Bronchial epithelial cell (primary cell): Measurements from ENCODE around the gene PLPP7. TPM values are rescaled to one million over a fixed set of nuclear protein-coding genes. Genes with fewer than 3 reads are reported as not detected.

Source experiments
- DNase-seq: peaks from one replicate; pipeline ENCODE4 v3.0.0-alpha.2; 2010; ENCODE audit warnings: low read depth
- FAIRE-seq: peaks from 2 replicates; lab custom pipeline; 2011; peaks lifted over from hg19 to GRCh38; lab: Jason Lieb, UNC
- H3K27me3 ChIP-seq: 2 replicates; pipeline ENCODE4 v1.5.1; 2011; ENCODE audit warnings: low read length; ENCODE audit not compliant: control insufficient read depth, insufficient read depth
- H3K36me3 ChIP-seq: 2 replicates; pipeline ENCODE4 v1.5.1; 2011; ENCODE audit warnings: low read length; ENCODE audit not compliant: control insufficient read depth, insufficient read depth
- H3K4me3 ChIP-seq: 2 replicates; pipeline ENCODE4 v1.5.1; 2011; ENCODE audit warnings: mild to moderate bottlenecking, low read depth, low read length, control low read depth
- total RNA-seq: library from RNA; depleted of rRNA; stranded (reverse); fragments of >200 nt; gene quantifications from 2 replicates; pipeline ENCODE4 v1.2.1, GENCODE V29; 2014
- TF ChIP-seq, protein P1 (sequence below): IDR thresholded peaks from 2 replicates; pipeline ENCODE4 v1.5.1; 2011; ENCODE audit warnings: mild to moderate bottlenecking, moderate library complexity, low read length, control low read depth, inconsistent platforms; ENCODE audit not compliant: insufficient read depth, severe bottlenecking

Gene PLPP7
- total RNA-seq, 1 donor from 2014 or later = not detected

GRCh38 chr9:131273146-131273855 lies 16.2 kb upstream of the PLPP7 start:
- Histone ChIP-seq H3K27me3 (peaks cover 6% of the 10 kb centered on the region), H3K36me3 (no peaks in the 10 kb centered on the region), H3K4me3 (no peak overlapping the region)
- DNase-seq (no peak), FAIRE-seq (no peak)
- TF ChIP-seq, protein P1, sequence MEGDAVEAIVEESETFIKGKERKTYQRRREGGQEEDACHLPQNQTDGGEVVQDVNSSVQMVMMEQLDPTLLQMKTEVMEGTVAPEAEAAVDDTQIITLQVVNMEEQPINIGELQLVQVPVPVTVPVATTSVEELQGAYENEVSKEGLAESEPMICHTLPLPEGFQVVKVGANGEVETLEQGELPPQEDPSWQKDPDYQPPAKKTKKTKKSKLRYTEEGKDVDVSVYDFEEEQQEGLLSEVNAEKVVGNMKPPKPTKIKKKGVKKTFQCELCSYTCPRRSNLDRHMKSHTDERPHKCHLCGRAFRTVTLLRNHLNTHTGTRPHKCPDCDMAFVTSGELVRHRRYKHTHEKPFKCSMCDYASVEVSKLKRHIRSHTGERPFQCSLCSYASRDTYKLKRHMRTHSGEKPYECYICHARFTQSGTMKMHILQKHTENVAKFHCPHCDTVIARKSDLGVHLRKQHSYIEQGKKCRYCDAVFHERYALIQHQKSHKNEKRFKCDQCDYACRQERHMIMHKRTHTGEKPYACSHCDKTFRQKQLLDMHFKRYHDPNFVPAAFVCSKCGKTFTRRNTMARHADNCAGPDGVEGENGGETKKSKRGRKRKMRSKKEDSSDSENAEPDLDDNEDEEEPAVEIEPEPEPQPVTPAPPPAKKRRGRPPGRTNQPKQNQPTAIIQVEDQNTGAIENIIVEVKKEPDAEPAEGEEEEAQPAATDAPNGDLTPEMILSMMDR = no peak

- no peak for DNase-seq
- TF ChIP-seq, protein P1 = no peak
- Histone ChIP-seq H3K27me3 (peaks cover 8% of the 10 kb centered on the region), H3K36me3 (no peaks in the 10 kb centered on the region), H3K4me3 (no peak overlapping the region)
- no peak for FAIRE-seq
These were observed 15.5 kb upstream of the PLPP7 start for GRCh38 chr9:131273856-131274673.

GRCh38 chr9:131274674-131275331 lies 14.7 kb upstream of the PLPP7 start:
- no peak for FAIRE-seq
- no peak overlapping the region for H3K4me3 ChIP-seq
- peaks cover 8% of the 10 kb centered on the region for H3K27me3 ChIP-seq
- DNase-seq = no peak
- TF ChIP-seq, protein P1 = no peak
- no peaks in the 10 kb centered on the region for H3K36me3 ChIP-seq

DNA sequence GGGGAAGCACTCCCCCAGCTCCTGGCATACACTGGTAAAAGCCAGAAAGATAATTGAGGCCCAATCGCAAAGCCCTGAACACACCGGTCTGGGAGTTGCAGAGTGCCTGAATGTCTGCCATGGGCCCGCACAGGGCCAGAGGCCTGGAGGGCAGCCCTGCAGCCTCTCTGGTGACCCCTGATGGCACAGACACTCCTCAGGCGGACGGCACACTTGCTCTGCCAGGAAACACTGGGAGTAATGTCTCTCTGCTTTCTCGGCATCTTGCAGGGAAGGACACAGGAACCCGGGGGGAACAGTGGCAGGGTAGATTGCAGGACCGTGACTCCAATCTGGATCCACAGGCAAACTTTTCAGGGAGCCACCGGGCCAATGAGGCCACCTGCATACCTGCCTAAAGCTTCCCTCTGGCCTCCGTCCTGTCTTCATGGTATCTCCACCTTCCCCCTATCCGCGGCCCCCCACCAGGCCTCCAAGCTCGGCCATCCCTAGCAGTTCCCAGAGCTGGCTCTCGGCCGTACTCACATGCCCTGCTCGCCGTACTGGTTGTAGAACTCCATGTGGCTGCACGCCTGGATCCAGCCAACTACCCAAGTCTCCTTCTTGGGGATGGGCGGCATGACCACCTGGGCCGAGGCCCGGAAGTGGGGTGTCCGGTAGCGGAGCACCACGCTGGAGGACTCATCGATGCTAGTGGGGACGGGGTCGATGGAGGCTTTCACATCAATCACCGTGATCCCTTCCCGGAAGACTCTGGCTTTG lies 14.0 kb upstream of the PLPP7 start:
- Histone ChIP-seq H3K36me3 (no peaks in the 10 kb centered on the region), H3K27me3 (peaks cover 8% of the 10 kb centered on the region), H3K4me3 (no peak overlapping the region)
- TF ChIP-seq, protein P1 = no peak
- DNase-seq (no peak), FAIRE-seq (no peak)

DNA sequence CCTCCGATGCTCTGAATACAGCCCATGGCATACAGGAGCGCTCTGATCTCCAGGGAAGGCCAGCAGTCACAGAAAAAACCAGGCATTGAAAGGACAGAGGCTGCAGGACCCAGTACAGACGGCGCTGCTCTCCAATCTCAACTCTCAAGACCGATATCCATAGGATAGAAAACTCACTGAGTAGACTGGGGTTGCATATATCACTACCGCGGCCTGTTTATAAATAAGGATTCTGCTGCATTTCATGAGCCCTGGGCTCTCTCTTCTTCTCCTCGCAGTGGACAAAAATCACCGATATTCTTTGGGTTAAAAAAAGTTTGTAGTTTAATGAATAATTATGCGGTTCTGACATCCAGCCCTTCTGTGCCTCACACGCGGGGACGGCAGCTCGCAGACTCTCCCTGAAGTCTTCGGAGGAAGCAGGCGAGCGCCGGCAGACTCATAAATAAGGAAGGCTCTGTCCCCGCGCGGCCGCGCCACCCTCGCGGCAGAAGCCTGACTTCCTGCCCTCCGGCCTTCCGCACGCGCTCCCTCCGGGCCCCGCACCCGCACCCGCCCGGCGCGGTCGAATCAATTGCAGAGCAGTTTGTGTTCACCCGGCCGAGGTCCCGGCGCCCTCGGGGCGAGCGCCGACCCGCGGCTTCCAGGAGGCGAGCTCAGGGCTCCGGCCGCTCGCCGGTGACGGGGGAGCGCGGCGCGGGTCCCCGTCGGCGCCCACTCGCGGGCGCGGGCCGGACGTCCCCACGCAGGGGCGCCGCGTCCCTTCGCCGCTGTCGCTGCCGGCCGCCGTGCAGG lies 13.2 kb upstream of the PLPP7 start, which contains the start of gene FAM78A:
TSS of gene FAM78A (minus strand) at position 417 of the 795 bp plus-strand sequence. CDS start at position 86, 331 bp downstream.
- DNase-seq (no peak), FAIRE-seq (no peak)
- H3K27me3 ChIP-seq = peaks cover 8% of the 10 kb centered on the region
- no peaks in the 10 kb centered on the region for H3K36me3 ChIP-seq
- TF ChIP-seq, protein P1 = no peak
- H3K4me3 ChIP-seq = peak within 1 kb of the TSS; percentile 33
